ENCODE results near the gene SUGCT.

The SUGCT gene

GRCh38 chr7:40899151-40899550 lies 764.3 kb downstream of the SUGCT start:
- H4K20me1 ChIP-seq (ENCODE audit: insufficient read depth, low read length) = no peaks in the 10 kb centered on the region
- no peaks in the 10 kb centered on the region for H3K9me3 ChIP-seq (replicated peaks; ENCODE audit: insufficient read depth, low read length)
- H3K79me2 ChIP-seq (ENCODE audit: low read length) = no peaks in the 10 kb centered on the region
- no peaks in the 10 kb centered on the region for H3K4me1 ChIP-seq (ENCODE audit: low read length)
- TF ChIP-seq EZH2phosphoT487 (IDR thresholded peaks at IDR 0.05; ENCODE audit: low read length) = no peak
- TF ChIP-seq CTCF (IDR thresholded peaks at IDR 0.05; ENCODE audit: low read length) = no peak
- TF ChIP-seq EZH2 (optimal IDR thresholded peaks at IDR 0.05; ENCODE audit: low read depth, low read length) = no peak
- H3K4me3 ChIP-seq (ENCODE audit: low read length) = no peak overlapping the region
- H3K9ac ChIP-seq (ENCODE audit: low read length) = no peak overlapping the region
- H3K36me3 ChIP-seq (replicated peaks; ENCODE audit: insufficient read depth, low read length) = no peaks in the 10 kb centered on the region
- H2AFZ ChIP-seq (ENCODE audit: low read length) = no peak overlapping the region
- no peaks in the 10 kb centered on the region for H3K9me2 ChIP-seq (replicated peaks; ENCODE audit: insufficient read depth, low read length)
- H3K27me3 ChIP-seq (replicated peaks; ENCODE audit: insufficient read depth, low read length) = no peaks in the 10 kb centered on the region
- no peaks in the 10 kb centered on the region for H3F3A ChIP-seq (ENCODE audit: insufficient read depth, low read length)
- no peak for DNase-seq
- no peak overlapping the region for H3K27ac ChIP-seq (ENCODE audit: low read length)
- H3K4me2 ChIP-seq (ENCODE audit: low read depth, low read length) = no peak overlapping the region

- H3K27me3 ChIP-seq (replicated peaks; ENCODE audit: insufficient read depth, low read length) = no peaks in the 10 kb centered on the region
- no peaks in the 10 kb centered on the region for H3K9me2 ChIP-seq (replicated peaks; ENCODE audit: insufficient read depth, low read length)
- no peak overlapping the region for H3K27ac ChIP-seq (ENCODE audit: low read length)
- H3K4me2 ChIP-seq (ENCODE audit: low read depth, low read length) = no peak overlapping the region
- H3K79me2 ChIP-seq (ENCODE audit: low read length) = no peaks in the 10 kb centered on the region
- H3K9me3 ChIP-seq (replicated peaks; ENCODE audit: insufficient read depth, low read length) = no peaks in the 10 kb centered on the region
- H4K20me1 ChIP-seq (ENCODE audit: insufficient read depth, low read length) = no peaks in the 10 kb centered on the region
- no peaks in the 10 kb centered on the region for H3K36me3 ChIP-seq (replicated peaks; ENCODE audit: insufficient read depth, low read length)
- no peak overlapping the region for H3K9ac ChIP-seq (ENCODE audit: low read length)
- no peak for DNase-seq
- H3K4me3 ChIP-seq (ENCODE audit: low read length) = no peak overlapping the region
- no peaks in the 10 kb centered on the region for H3K4me1 ChIP-seq (ENCODE audit: low read length)
- no peaks in the 10 kb centered on the region for H3F3A ChIP-seq (ENCODE audit: insufficient read depth, low read length)
- TF ChIP-seq CTCF (IDR thresholded peaks at IDR 0.05; ENCODE audit: low read length) (no peak), EZH2phosphoT487 (IDR thresholded peaks at IDR 0.05; ENCODE audit: low read length) (no peak), EZH2 (optimal IDR thresholded peaks at IDR 0.05; ENCODE audit: low read depth, low read length) (no peak)
- no peak overlapping the region for H2AFZ ChIP-seq (ENCODE audit: low read length)
These were observed 765.1 kb downstream of the SUGCT start for GRCh38 chr7:40899636-40900507.

- Histone ChIP-seq H2AFZ (ENCODE audit: low read length) (no peak overlapping the region), H3K4me2 (ENCODE audit: low read depth, low read length) (no peak overlapping the region), H3K36me3 (replicated peaks; ENCODE audit: insufficient read depth, low read length) (no peaks in the 10 kb centered on the region), H3F3A (ENCODE audit: insufficient read depth, low read length) (no peaks in the 10 kb centered on the region), H3K27ac (ENCODE audit: low read length) (no peak overlapping the region), H3K9me3 (replicated peaks; ENCODE audit: insufficient read depth, low read length) (no peaks in the 10 kb centered on the region), H4K20me1 (ENCODE audit: insufficient read depth, low read length) (no peaks in the 10 kb centered on the region), H3K4me3 (ENCODE audit: low read length) (no peak overlapping the region), H3K79me2 (ENCODE audit: low read length) (no peaks in the 10 kb centered on the region), H3K9ac (ENCODE audit: low read length) (no peak overlapping the region), H3K27me3 (replicated peaks; ENCODE audit: insufficient read depth, low read length) (no peaks in the 10 kb centered on the region), H3K4me1 (ENCODE audit: low read length) (no peaks in the 10 kb centered on the region), H3K9me2 (replicated peaks; ENCODE audit: insufficient read depth, low read length) (no peaks in the 10 kb centered on the region)
- DNase-seq = no peak
- no peak for TF ChIP-seq EZH2phosphoT487 (IDR thresholded peaks at IDR 0.05; ENCODE audit: low read length)
- TF ChIP-seq EZH2 (optimal IDR thresholded peaks at IDR 0.05; ENCODE audit: low read depth, low read length) = no peak
- no peak for TF ChIP-seq CTCF (IDR thresholded peaks at IDR 0.05; ENCODE audit: low read length)
These were observed 769.1 kb downstream of the SUGCT start for GRCh38 chr7:40903872-40904271.
